ENCODE data around the gene ZNF101. TPM values are rescaled to one million over a fixed set of nuclear protein-coding genes. Genes with fewer than 3 reads are reported as not detected.
"Not testable (repeated sequence)": the region's sequence is repeated elsewhere in the genome, so short reads cannot be mapped to it uniquely, and the experiment has no call there.

ZNF101 gene
- total RNA-seq, 3 donors from 2014 or later, result 11.4 to 15.6 (median 14.6) TPM

GRCh38 chr19:19686580-19686979, 17.9 kb downstream of the ZNF101 start:
- TF ChIP-seq CTCF (IDR thresholded peaks at IDR 0.05), result no peak
- intact Hi-C loops (cut with DNase I, micrococcal nuclease), result no loop called here
- DNase-seq (no peak), ATAC-seq (no peak)
- peaks cover 48% of the 10 kb centered on the region for H3K9me3 ChIP-seq
- H3K4me1 ChIP-seq (ENCODE audit: low read depth), result no peaks in the 10 kb centered on the region
- no peak overlapping the region for H3K4me3 ChIP-seq
- H3K36me3 ChIP-seq (ENCODE audit: low read depth), result no peaks in the 10 kb centered on the region

GRCh38 chr19:19687090-19687489, 18.5 kb downstream of the ZNF101 start:
- H3K36me3 ChIP-seq (ENCODE audit: low read depth), result no peaks in the 10 kb centered on the region
- intact Hi-C loops (cut with DNase I, micrococcal nuclease), result no loop called here
- no peak for ATAC-seq
- H3K4me3 ChIP-seq, result no peak overlapping the region
- no peaks in the 10 kb centered on the region for H3K4me1 ChIP-seq (ENCODE audit: low read depth)
- H3K9me3 ChIP-seq, result peaks cover 43% of the 10 kb centered on the region
- DNase-seq, result no peak
- TF ChIP-seq CTCF (IDR thresholded peaks at IDR 0.05), result no peak

GRCh38 chr19:19689023-19689422, 20.4 kb downstream of the ZNF101 start:
- intact Hi-C loops (cut with DNase I, micrococcal nuclease); ATAC-seq; DNase-seq; H3K4me1 ChIP-seq (ENCODE audit: low read depth); H3K4me3 ChIP-seq; H3K36me3 ChIP-seq (ENCODE audit: low read depth): not testable (repeated sequence)
- H3K9me3 ChIP-seq, result peaks cover 24% of the 10 kb centered on the region

- intact Hi-C loops (cut with DNase I, micrococcal nuclease), result no loop called here
- Histone ChIP-seq H3K4me3 (no peak overlapping the region), H3K36me3 (ENCODE audit: low read depth) (no peaks in the 10 kb centered on the region), H3K9me3 (peaks cover 7% of the 10 kb centered on the region), H3K4me1 (ENCODE audit: low read depth) (no peaks in the 10 kb centered on the region)
- ATAC-seq (no peak), DNase-seq (no peak)
- TF ChIP-seq CTCF (IDR thresholded peaks at IDR 0.05), result no peak
Observed at GRCh38 chr19:19691683-19692082, 23.0 kb downstream of the ZNF101 start.

- no peaks in the 10 kb centered on the region for H3K4me1 ChIP-seq (ENCODE audit: low read depth)
- ATAC-seq (no peak), DNase-seq (no peak)
- intact Hi-C loops (cut with DNase I, micrococcal nuclease), result no loop called here
- no peaks in the 10 kb centered on the region for H3K36me3 ChIP-seq (ENCODE audit: low read depth)
- TF ChIP-seq CTCF (IDR thresholded peaks at IDR 0.05), result no peak
- peaks cover 29% of the 10 kb centered on the region for H3K9me3 ChIP-seq
- no peak overlapping the region for H3K4me3 ChIP-seq
Observed at GRCh38 chr19:19696386-19696785, 27.7 kb downstream of the ZNF101 start.

GRCh38 chr19:19697589-19697988, 28.9 kb downstream of the ZNF101 start:
- no peak for TF ChIP-seq CTCF (IDR thresholded peaks at IDR 0.05)
- Histone ChIP-seq H3K4me3 (no peak overlapping the region), H3K36me3 (ENCODE audit: low read depth) (no peaks in the 10 kb centered on the region), H3K9me3 (peaks cover 40% of the 10 kb centered on the region), H3K4me1 (ENCODE audit: low read depth) (no peaks in the 10 kb centered on the region)
- DNase-seq (no peak), ATAC-seq (no peak)
- intact Hi-C loops (cut with DNase I, micrococcal nuclease), result no loop called here

GRCh38 chr19:19700493-19700892, 31.9 kb downstream of the ZNF101 start:
- H3K4me1 ChIP-seq (ENCODE audit: low read depth); intact Hi-C loops (cut with DNase I, micrococcal nuclease); ATAC-seq; H3K36me3 ChIP-seq (ENCODE audit: low read depth); DNase-seq; H3K4me3 ChIP-seq: not testable (repeated sequence)
- peaks cover 66% of the 10 kb centered on the region for H3K9me3 ChIP-seq
